Measurements from ENCODE around the gene HSDL2.
"Not testable (repeated sequence)": the region's sequence is repeated elsewhere in the genome, so short reads cannot be mapped to it uniquely, and the experiment has no call there.

Gene HSDL2

DNA sequence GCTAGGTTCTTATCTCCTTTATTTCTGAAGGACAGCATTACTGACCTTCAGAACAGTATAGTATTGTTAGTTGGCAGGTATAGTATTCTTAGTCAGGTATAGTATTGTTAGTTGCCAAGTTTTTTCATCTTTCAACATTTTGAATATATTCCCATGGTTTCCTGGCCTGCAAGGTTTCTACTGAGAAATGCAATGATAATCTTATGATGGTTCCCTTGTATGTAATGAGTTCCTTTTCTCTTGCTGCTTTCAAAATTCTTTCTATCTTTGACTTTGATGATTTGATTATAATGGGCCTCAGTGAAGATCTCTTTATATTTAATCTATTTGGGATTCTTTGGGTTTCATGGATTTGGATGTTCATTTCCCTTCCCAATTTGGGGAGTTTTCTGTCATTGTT lies 12.4 kb upstream of the HSDL2 start:
- DNase-seq: no peak

DNA sequence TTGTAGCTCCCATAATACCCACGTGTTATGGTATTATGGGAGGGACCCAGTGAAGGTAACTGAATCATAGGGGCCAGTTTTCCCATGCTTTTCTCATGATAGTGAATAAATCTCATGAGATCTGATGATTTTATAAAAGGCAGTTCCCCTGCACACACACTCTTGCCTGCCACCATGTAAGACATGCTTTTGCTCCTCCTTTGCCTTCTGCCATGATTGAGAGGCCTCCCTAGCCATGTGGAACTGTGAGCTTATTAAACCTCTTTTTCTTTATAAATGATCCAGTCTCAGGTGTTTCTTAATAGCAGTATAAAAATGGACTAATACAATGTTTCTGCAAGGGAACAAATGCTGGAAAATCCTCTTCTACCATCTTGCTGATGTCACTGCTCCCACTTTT lies 10.1 kb upstream of the HSDL2 start:
- DNase-seq: no peak

DNA sequence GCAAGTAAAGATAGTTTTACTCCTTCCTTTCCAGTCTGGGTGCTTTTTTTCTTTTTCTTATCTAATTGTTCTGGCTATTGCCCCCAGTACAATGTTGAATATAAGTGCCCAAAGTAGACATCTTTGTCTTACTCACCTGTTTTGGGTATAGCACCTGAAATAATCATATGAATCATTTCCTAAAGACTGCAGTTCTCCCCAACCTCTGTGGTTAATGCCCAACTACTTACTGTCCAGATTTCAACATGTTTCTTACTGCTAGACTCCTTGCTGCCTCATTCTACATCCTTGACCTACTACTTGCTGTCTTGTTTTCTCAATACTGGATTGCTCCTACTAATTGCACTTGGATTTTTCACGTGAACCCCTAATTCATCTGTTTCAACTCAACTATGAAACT lies 8.8 kb upstream of the HSDL2 start:
- no peak for DNase-seq

DNA sequence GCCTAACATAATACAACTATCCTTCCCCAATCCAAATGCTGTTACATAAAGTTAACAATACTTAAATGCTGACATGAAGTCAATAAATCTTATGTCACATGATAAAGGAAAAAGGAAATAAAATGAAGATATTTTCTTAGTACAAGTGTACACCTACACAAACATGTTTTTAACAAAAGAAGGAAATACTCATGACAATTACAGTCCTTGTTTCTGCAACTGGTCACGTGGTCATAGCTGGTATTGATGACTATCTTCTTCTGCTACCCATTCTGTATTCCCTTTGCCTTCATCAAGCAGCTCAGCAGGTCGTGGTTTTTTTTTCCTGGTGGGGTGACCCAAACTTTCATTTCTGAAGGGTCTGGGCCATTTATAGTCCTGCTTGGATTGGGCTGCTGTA lies 6.2 kb upstream of the HSDL2 start:
- not testable (repeated sequence) for DNase-seq

DNA sequence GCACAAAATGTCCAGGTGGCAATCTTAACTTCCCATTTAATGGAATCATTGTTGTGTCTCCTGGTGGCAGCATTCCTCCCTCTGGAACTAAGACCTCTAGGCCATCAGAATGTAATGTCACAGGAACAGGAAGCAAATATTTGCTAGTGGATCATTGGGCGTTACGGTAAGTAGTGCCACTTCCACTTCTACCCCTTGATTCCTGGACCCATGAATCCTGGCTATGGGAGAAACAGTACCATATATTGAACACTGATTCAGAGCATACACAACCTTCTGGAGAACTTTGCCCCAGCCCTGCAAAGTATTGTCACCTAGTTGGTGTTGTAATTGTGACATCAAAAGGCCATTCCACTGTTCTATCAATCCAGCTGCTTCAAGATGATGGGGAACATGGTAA lies 5.7 kb upstream of the HSDL2 start:
- DNase-seq: not testable (repeated sequence)

DNA sequence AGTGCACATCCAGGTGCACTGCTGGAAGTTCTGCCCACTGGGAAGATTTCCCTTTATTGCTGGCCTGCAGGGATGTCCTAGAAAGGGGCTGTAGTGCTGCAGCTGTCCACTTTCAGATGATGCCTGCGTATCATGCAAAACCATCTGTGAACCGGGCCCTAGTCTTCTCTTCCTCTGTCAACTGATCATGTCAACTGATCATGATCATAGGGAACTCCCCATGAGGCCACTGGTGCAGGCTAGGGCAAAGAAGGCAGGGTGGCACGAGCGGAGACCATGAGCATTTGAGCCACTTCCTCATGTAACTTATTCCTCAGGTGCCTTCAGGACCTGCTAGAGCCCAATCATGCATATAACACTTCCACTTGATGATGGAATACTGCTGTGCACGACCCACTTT lies 4.5 kb upstream of the HSDL2 start:
- DNase-seq: no peak

DNA sequence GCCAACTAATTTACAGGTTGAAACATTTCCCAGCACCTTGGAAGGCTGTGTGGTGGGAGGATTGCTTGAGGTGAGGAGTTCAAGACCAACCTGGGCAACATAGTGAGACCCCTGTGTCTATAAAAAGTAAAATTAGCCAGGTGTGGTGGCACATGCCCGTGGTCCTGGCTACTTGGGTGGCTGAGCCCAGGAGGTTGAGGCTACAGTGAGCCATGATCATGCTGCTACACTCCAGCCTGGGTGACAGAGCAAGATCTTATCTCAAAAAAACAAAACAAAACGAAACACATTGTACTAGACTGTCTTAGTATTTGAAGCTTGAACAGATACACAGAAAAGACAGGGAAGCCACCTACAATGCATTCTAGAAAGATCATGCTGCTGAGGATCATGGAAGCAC lies 2.8 kb upstream of the HSDL2 start:
- DNase-seq: no peak

DNA sequence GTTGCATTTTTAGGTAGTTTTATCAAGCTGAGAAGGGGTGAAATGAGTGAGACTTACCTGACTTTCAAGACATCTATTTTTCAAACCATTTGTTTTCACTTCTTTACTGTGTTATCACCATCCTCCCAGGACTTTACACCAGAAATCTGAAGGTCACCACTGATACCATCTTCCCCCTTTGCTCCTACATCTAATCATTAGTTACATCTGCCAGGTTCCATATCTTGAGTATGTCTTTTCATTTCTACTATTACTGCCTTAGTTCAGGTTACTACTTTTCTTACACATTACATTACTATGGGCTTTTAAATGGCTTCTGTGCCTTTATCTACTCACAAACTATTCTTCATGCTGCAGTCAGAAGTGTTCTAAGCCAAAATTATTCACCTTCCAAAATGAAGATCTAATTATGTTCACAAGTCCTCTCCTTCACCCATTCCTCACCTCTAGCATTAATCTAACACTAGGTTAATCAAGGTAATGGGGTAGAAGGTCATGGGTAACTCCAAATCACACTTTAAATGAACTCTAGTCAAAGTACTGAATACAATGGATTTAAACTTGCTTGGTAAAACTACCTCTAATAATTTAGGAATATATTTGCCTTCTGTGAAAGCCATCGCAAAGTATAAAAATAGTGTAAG lies 2.1 kb upstream of the HSDL2 start:
- no peak for DNase-seq

DNA sequence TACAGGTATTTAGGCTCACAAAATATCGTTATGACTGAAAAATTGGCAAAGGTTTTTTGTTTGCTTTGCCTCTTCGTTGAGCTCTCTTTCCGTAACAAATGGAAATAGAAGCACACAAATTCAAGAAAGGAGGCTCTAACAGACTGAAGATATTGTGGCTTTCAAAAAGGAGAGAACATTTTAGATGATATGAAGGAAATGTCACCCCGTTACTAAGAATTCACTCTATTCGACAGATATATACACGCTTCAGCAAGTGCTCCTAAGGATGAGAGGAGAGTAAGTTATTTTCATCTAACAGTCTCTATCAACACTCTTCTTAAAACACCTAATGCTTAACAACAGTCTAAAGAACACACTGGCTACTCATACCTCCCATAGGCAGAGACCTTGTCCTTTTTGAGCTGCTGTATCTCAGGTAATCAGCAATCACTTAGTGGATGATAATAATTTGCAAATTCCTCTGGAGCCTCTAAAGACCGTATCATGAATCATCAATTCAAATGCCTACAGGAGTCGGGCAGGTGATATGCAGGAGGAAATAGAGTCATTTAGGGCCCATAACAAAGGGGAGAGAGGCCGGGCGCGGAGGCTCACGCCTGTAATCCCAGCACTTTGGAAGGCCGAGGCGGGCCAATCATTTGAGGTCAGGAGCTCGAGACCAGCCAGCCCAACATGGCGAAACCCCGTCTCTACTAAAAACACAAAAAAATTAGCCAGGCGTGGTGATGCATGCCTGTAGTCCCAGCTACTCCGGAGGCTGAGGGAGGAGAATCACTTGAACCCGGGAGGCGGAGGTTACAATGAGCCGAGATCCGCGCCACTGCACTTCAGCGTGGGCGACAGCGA lies 1.4 kb upstream of the HSDL2 start:
- DNase-seq: peak; percentile 12

DNA sequence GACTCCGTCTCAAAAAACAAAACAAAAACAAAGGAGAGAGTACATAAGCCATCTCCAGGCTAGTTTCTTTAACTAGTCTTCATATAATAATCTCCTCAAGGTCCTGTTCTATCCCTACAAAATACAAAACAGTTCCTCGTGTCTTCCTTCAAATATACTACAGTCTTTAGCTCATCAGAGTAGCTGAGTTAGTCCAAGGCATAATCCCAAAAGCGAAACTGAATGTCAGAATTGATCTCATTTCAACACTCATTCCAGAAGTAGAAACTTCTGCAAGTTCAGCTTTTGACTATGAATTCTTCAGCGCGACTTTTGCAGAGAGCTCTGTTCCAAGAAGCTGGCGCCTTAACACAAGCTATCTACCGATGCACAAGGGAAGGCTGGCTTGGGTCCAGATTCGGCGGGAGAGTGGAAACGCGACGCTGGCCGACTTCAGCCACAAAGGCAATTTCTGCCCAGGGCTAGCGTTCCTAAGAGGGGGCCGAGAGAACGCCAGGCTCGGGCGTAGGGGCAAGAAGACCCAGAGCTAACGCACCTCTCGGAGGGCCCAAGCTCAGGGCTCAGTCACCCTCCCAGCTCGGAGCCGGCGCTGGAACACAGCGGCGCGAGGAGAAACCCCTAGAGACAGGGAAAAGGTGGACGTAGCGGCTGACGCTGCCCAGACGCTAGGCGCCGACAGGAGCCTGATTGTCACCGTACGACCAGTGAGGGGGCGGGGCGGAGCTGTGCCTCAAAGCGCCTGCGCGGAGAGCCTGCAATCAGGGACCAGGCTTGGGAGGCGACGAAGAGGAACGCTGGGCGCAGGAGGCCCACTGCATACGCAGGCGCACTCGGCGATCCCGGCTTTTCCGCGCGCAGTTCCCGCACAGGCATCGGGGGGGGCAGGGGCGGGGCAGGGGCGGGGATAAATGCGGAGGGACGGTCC lies 469 bp upstream of the HSDL2 start:
- peak; percentile 99 for DNase-seq

DNA sequence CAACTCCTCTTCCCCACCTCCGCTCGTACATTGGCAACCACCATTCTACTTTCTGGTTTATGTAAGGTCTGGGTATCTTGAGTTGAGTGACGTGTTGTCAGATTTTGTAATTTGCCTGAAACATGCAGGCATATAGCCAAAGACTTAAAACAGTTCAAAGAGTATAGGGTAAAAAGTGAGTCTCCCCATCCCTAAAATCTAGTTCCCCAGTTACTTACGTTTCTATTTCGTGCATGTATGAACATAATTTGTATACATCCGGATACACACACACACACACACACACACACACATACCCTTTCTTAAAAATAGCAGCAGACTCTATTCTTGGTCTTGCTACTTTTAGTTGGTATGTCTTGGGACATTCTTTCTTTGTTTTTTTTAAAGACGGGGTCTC lies 915 bp downstream of the HSDL2 start:
- no peak for DNase-seq

DNA sequence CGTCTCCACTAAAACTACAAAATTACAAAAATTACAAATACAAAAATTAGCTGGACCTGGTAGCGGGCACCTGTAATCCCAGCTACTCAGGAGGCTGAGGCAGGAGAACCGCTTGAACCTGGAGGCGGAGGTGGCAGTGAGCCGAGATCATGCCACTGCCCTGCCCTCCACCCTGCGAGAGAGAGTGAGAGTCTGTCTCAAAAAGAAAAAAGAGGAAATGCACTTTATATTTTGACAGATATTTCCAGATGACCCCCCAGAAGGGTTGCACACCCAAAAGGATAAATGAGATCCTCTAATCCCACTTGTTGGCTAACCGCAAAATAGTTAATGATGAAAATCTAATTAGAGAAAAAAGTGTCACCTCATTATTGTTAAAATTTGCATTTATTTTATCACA lies 2.2 kb downstream of the HSDL2 start:
- no peak for DNase-seq

DNA sequence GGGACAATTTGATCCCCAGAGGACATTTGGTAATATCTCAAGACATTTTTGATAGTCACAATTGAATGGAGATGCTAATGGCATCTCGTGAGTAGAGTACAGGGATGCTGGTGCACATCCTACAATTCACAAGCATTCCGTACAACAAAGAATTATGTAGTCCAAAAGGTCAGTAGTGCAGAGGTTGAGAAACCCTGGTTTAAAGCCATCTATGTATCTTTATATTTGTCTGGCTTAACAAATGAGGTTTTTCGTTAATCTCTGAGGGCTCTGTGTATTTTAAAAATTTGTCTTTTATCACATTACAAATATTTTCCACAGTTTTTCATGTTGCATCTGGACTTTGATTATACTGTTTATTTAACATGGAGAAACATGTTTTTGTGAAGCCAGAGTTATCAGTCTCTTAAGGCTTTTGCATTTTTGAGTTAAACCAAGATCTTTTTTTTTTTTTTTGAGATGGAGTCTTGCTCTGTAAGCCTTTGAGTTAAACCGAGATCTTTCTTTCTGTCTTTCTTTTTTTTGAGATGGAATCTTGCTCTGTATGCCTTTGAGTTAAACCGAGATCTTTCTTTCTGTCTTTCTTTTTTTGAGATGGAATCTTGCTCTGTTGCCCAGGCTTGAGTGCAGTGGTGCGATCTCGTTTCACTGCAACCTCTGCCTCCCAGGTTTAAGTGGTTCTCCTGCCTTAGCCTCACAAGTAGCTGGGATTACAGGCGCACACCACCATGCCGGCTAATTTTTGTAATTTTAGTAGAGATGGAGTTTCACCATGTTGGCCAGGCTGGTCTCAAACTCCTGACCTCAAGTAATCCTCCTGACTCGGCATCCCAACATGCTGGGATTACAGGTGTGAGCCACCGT lies 2.8 kb downstream of the HSDL2 start:
- no peak for DNase-seq

DNA sequence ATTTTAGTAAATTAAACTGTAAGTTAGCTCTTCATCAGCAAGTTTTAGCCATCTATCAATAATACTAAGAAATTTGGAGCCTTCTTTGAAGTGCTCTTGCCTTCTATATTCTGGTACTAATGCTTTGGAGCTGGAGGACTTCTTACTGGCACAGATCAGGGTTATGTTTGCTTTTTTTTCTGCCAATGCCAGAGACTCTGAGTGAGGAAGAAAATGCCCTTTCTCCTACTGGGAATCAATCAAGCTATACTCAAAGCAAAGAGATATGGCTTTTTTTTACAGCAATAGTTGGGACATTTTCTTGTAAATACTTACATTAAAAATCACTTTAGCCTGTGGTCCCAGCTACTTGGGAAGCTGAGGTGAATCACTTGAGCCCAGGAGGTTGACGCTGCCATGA lies 4.3 kb downstream of the HSDL2 start:
- DNase-seq: no peak

DNA sequence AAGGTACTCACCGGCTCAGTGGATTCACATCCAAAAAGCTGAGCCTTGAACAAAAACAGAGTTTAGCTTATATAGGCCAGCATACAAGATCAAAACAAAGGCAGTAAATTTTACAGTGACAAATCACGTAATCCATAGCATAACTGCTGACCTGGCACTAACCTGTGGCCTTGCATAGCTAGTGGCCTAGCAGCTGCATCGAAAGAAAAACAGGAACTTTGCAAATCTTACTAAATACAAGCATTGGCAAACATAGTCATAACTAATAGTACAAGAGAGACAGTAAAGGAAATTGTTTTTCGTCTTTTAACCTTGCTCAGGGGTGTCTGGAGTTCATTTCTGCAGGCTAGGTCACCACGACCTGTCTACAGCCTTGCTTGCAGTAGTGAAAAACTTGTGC lies 4.8 kb downstream of the HSDL2 start:
- DNase-seq: no peak

DNA sequence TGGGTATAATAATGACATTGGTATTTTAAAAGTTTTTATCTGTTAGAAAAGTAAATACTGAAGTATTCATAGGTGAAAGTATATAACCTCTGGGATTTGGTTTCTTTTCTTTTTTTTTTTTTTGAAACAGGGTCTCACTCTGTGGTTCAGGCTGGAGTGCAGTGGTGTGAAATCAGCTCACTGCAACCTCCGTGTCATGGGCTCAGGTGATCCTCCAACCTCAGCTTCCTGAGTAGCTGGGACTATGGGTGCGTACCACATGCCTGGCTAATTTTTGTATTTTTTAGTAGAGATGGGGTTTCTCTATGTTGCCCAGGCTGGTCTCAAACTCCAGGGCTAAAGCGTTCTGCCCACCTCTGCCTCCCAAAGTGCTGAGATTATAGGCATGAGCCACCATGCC lies 7.2 kb downstream of the HSDL2 start:
- DNase-seq: no peak

DNA sequence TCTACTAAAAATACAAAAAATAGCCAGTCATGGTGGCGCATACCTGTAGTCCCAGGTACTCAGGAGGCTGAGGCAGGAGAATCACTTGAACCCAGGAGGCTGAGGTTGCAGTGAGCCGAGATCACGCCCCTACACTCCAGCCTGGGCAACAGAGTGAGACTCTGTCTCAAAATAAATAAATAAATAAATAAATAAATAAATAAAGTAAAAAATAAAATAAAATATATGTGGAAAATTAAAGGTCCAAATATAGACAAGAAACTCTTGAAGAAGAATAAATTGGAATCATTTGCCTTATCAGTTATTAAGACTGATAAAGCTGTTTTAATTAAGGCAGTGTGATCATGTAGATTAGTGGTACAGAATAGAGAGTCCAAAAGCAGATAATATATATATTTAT lies 10.0 kb downstream of the HSDL2 start:
- not testable (repeated sequence) for DNase-seq

DNA sequence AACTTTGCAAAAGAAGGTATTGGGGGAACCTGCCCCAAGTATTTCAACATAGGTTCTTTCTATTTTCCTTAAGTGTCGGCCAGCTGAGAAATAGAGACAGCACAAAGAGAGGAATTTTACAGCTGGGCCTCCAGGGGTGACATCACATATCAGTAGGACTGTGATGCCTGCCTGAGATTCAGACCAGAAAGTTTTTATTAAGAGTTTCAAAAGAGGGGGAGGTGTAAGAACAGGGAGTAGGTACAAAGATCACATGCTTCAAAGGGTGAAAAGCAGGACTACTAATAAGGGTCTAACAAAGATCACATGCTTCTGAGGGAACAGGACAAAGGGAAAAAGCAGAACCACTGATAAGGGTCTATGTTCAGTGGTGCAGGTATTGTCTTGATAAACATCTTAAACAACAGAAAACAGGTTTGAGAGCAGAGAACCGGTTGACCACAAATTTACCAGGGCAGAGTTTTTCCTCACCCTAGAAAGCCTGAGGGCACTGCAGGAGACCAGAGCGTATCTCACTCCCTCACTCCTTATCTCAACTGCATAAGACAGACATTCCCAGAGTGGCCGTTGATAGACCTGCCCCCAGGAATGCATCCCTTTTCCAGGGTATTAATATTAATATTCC lies 12.1 kb downstream of the HSDL2 start:
- not testable (repeated sequence) for DNase-seq

DNA sequence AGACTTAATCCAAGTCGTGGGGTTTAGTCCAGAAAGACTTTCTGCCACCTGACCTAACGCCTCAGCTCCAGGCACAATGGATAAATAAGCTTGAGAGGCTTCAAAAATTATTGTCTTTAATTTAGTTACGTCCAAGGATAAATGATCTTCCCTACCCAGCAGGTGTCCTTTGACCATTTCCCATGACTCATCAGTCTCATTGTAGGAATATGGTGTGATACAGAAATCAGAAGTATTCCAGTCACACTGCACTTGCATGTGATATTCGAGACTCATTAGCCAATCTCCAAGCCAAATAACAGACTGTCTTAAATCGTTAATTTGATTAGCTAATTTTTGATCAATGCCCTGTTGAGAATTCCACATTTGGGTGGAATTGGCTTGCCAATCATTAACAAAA lies 13.2 kb downstream of the HSDL2 start:
- not testable (repeated sequence) for DNase-seq

DNA sequence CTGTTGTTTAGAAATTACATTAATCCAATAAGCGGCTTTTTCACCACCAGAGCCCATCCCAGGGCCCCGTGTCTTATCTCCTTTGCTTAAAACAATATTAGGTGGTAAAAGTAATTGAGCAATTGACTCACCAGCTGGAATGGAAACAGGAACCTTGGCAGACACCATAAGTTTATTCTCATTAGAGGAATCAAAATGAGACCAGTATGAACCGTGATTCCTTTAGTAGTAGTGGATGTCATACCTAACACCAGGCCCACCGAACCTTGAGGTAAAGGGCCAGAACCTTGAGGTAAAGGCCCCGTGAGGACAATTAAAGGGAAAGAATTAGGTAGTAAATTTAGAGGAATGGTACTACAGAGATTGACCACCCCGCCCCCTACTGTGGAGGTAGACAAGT lies 16.5 kb downstream of the HSDL2 start:
- DNase-seq: no peak

DNA sequence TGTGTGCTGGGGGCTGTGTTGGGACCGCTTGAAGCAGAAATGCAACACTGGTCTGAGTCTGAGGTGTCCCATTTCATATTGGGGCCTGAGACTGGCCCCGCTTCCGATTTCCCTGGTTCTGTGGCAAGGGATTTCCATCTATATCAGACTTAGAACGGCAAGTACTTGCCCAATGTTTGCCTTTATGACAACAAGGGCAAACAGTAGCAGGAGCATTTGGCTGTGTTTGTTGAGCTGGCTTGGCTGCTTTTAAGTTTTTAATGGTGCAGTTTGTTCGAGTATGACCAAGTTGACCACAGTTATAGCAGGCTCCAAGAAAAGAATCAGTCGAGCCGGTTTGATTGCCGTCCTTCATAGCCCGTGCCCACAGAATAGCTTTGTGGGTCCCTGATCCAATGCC lies 17.0 kb downstream of the HSDL2 start:
- no peak for DNase-seq

DNA sequence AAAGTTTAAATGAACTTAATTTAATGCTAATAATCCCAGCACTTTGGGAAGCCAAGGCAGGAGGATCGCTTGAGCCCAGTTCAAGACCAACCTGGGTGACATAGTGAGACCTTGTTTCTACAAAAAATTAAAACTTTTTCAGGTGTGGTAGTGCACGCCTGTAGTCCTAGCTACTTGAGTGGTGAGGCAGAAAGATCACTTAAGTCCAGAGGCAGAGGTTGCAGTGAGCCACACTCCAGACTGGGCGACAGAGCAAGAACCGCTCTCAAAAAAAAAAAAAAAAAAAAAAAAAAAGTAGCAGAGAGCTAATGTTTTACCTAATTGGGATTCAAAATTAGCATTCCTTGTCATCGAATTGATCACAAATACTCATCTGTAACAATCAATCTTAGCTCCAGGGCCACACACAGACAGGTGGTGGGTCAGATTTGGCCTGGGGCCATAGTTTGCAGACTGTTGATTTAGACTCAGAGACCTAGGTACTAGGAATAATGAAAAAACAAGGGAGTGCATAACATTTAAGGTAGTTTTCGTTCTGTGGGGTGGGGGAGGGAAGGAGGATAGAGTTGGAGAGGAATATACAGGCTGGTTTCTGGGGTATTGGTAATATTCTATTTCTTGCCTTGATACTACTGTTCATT lies 21.4 kb downstream of the HSDL2 start:
- no peak for DNase-seq

All from midbrain (tissue), 1 donor.